NCI-H2196 treated with DMSO at 0.1 percent for 48 hours (cell line): Measurements from ENCODE around the gene LMAN2L.
"Not testable (repeated sequence)": the region's sequence is repeated elsewhere in the genome, so short reads cannot be mapped to it uniquely, and the experiment has no call there.

ENCODE experiments used
- DNase-seq: peaks from one replicate; lab custom pipeline; 2025; ENCODE audit not compliant: unreplicated experiment; lab: John Stamatoyannopoulos, UW

Gene LMAN2L

GRCh38 chr2:96687711-96688640 is 51.9 kb downstream of the LMAN2L start:
- no peak for DNase-seq

- DNase-seq, result no peak
Observed at GRCh38 chr2:96687266-96687665, 52.6 kb downstream of the LMAN2L start.

- DNase-seq, result no peak
Observed at GRCh38 chr2:96685577-96686459, 54.0 kb downstream of the LMAN2L start.

GRCh38 chr2:96684883-96685576 is 54.8 kb downstream of the LMAN2L start:
- DNase-seq, result no peak

- no peak for DNase-seq
Observed at GRCh38 chr2:96683972-96684820, 55.7 kb downstream of the LMAN2L start.

DNA sequence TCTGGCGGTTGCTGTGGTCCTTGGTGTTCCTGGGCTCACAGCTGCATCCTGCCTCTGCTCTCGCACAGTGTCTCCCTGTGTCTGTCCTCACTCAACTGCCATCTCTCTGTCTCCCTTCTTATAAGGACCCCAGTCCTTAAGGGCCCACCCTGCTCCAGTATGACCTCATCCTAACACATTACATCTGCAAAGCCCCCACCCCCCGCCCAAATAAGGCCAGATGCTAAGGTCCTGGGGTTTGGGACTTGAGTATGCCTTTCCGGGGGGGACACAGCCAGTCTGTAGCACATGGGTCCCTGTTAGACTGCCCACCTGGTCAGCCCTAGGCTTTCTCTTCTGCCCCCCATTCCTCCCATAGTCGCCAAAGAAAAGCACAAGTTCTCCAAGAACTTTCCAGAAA is 56.6 kb downstream of the LMAN2L start:
- no peak for DNase-seq

GRCh38 chr2:96681540-96681939 is 58.3 kb downstream of the LMAN2L start:
- DNase-seq, result no peak

- DNase-seq, result no peak
Observed at GRCh38 chr2:96680561-96681141, 59.2 kb downstream of the LMAN2L start.

- no peak for DNase-seq
Observed at GRCh38 chr2:96679848-96680247, 60.0 kb downstream of the LMAN2L start.

- no peak for DNase-seq
Observed at GRCh38 chr2:96669539-96670215, 70.2 kb downstream of the LMAN2L start.

- no peak for DNase-seq
Observed at GRCh38 chr2:96668771-96669170, 71.1 kb downstream of the LMAN2L start.

- DNase-seq, result not testable (repeated sequence)
Observed at GRCh38 chr2:96665717-96666116, 74.1 kb downstream of the LMAN2L start.

GRCh38 chr2:96665083-96665569 is 74.7 kb downstream of the LMAN2L start:
- DNase-seq, result no peak

- DNase-seq, result no peak
Observed at GRCh38 chr2:96664366-96664925, 75.4 kb downstream of the LMAN2L start.

GRCh38 chr2:96663829-96664228 is 76.0 kb downstream of the LMAN2L start:
- DNase-seq, result no peak

GRCh38 chr2:96663177-96663576 is 76.7 kb downstream of the LMAN2L start:
- no peak for DNase-seq

DNA sequence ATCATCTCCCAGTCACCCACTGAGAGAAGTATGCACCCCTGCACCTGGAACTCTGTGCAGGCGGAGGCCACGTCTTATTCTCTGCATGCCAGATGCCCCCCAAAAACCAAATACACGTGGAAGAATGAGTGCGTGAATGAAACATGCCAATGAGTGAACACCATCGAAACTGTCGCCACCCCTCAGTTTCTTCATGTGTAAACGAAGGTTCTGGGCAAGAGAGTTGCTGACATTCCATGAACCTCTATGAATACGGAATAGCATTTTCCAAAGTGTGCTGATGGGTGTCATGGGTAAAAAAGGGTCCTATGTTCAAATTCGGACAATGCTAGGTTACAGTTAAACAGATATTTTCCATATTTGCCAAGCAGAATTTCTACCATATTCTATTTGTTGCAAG is 77.5 kb downstream of the LMAN2L start:
- no peak for DNase-seq

GRCh38 chr2:96661324-96661723 is 78.5 kb downstream of the LMAN2L start:
- DNase-seq, result no peak

GRCh38 chr2:96656540-96656939 is 83.3 kb downstream of the LMAN2L start:
- DNase-seq, result no peak
